ENCODE measurements around the gene KIF1A. TPM values are rescaled to one million over a fixed set of nuclear protein-coding genes. Genes with fewer than 3 reads are reported as not detected.

KIF1A gene
- total and polyA plus RNA-seq, 8 donors: 0.42 to 6.4 (median 1.9) TPM

GRCh38 chr2:240835528-240835927, 15.5 kb upstream of the KIF1A start:
- peaks cover 10 to 39% of the 10 kb centered on the region in 2 donors for H3K27me3 ChIP-seq
- H3K27ac ChIP-seq: no peak overlapping the region
- TF ChIP-seq, protein P1, sequence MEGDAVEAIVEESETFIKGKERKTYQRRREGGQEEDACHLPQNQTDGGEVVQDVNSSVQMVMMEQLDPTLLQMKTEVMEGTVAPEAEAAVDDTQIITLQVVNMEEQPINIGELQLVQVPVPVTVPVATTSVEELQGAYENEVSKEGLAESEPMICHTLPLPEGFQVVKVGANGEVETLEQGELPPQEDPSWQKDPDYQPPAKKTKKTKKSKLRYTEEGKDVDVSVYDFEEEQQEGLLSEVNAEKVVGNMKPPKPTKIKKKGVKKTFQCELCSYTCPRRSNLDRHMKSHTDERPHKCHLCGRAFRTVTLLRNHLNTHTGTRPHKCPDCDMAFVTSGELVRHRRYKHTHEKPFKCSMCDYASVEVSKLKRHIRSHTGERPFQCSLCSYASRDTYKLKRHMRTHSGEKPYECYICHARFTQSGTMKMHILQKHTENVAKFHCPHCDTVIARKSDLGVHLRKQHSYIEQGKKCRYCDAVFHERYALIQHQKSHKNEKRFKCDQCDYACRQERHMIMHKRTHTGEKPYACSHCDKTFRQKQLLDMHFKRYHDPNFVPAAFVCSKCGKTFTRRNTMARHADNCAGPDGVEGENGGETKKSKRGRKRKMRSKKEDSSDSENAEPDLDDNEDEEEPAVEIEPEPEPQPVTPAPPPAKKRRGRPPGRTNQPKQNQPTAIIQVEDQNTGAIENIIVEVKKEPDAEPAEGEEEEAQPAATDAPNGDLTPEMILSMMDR (IDR thresholded peaks at IDR 0.05): no peak
- no peaks in the 10 kb centered on the region for H3K36me3 ChIP-seq
- DNase-seq: no peak
- H3K9me3 ChIP-seq: no peaks in the 10 kb centered on the region
- no peak for ATAC-seq
- peaks cover 5 to 13% of the 10 kb centered on the region in 2 donors for H3K4me1 ChIP-seq
- H3K4me3 ChIP-seq: no peak overlapping the region
- intact Hi-C loops (cut with DNase I): no loop called here

DNA sequence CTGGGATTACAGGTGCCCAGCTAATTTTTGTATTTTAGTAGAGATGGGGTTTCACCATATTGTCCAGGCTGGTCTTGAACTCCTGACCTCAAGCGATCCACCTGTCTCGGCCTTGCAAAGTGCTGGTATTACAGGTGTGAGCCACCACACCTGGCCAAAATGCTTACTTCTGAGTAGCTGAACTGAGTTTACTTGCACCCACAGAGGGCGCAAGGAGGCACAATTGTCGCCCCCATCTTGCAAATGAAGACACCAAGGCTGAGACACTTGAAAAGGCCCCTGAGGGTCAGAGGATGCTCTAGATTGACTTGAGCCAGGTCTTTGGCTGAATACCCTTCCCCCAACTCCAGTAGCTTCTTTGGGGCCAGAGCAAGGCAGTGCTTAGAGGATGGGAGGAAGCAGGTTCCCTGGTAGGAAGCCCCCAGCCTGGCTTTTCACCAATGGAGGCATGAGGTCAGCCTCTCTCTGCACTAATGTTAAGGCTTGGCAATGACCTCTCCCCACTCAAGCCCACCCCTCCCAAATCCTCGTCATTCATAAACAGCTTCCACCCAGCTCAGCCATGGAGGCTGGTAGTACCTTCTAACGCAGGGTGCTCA, 14.5 kb upstream of the KIF1A start:
- Histone ChIP-seq H3K4me1 (peaks cover 5 to 13% of the 10 kb centered on the region in 2 donors), H3K4me3 (no peak overlapping the region)
- ATAC-seq: no peak

DNA sequence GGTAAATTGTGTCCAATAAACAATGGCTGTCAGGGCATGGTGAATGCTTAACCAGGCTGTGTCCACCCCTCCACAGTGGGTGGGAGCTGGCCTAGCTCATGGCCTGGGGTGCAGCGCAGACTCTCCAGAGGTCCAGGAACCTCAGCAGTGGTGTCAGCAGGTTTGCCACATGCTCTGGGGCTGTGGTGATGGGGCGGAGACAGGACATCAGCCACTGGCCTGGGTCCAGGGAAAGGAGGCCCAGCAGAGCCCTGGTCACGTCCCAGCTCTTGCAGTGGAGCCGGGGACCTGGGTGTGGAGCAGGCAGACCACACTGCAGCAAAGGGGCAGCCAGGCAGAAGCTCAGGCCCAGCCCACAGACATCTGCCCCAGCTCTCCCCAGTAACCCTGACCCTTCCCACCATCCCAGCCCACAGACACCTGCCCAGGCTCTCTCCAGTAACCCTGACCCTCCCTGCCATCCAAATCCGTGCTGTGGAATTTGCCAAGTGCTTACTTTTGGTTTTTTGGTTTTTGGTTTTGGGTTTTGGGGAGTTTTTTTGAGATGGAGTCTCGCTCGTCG, 13.8 kb upstream of the KIF1A start:
- ATAC-seq (no peak), DNase-seq (no peak)
- TF ChIP-seq, protein P1 (IDR thresholded peaks at IDR 0.05): no peak
- peaks cover 18 to 56% of the 10 kb centered on the region in 2 donors for H3K27me3 ChIP-seq
- no peaks in the 10 kb centered on the region for H3K9me3 ChIP-seq
- intact Hi-C loops (cut with DNase I): no loop called here
- H3K27ac ChIP-seq: no peak overlapping the region
- no peak overlapping the region for H3K4me3 ChIP-seq
- H3K36me3 ChIP-seq: no peaks in the 10 kb centered on the region
- peaks cover 5 to 13% of the 10 kb centered on the region in 2 donors for H3K4me1 ChIP-seq

More for the DNA sequence above, 14.5 kb upstream of the KIF1A start:
- intact Hi-C loops (cut with DNase I): no loop called here
- TF ChIP-seq, protein P1 (IDR thresholded peaks at IDR 0.05): no peak
- Histone ChIP-seq H3K9me3 (no peaks in the 10 kb centered on the region), H3K27ac (no peak overlapping the region), H3K27me3 (peaks cover 14 to 49% of the 10 kb centered on the region in 2 donors), H3K36me3 (no peaks in the 10 kb centered on the region)
- no peak for DNase-seq

DNA sequence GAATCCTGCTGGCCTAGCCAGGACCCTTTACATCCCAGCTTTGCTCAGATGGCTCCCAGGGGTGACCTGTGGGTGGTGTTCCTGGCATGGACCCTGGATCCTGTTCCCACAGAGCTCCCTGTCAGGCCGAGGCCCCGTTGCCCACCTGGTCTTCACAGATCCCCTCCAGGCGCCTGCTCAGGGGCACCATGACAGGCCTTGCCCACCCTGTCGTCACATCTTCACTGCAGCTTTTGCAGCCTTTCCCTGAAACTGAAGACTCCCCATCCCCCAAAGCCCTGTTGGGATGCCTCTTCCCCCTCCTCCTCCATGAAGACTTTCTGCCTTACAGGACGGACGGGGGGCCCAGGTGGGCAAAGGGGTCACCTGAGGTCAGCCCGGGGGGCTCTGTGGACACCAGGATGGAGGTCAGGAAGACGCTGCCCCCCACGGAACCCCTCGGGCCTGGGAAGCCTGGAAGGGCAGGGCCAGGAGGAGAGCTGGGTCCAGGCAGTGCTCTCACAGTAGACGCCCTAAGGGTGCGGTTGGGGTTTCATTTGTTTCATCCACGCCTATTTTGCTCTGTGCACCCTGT, 13.0 kb upstream of the KIF1A start:
- intact Hi-C loops (cut with DNase I): no loop called here

More for the DNA sequence above, 13.0 kb upstream of the KIF1A start:
- Histone ChIP-seq H3K9me3 (no peaks in the 10 kb centered on the region), H3K4me1 (peaks cover 5 to 13% of the 10 kb centered on the region in 2 donors), H3K27me3 (peaks cover 26 to 64% of the 10 kb centered on the region in 2 donors), H3K27ac (no peak overlapping the region), H3K36me3 (no peaks in the 10 kb centered on the region), H3K4me3 (no peak overlapping the region)
- peak; percentile 5 for ATAC-seq
- TF ChIP-seq, protein P1 (IDR thresholded peaks at IDR 0.05): no peak
- no peak for DNase-seq
